Body of pancreas (tissue), 4 donors: ENCODE data around the gene GALNTL6. TPM values are rescaled to one million over a fixed set of nuclear protein-coding genes. Genes with fewer than 3 reads are reported as not detected.

Source experiments
- ATAC-seq: fragments of 150-250 bp; one replicate; pipeline ENCODE4 v1.9.1; 2016
- DNase-seq, 4 donors: peaks; one replicate each; pipeline ENCODE4 v3.0.0-alpha.2; 2019
- H3K27ac ChIP-seq, 4 donors: fragments of 200-600 bp; sonication (generic); 1 replicate in 3 of 4; 2 replicates in 1 of 4; pipeline versions ENCODE4 v1.5.1 to v1.6.1; 2016 to 2019; ENCODE audit warnings: mild to moderate bottlenecking in 1 of 4, mixed read lengths in 1 of 4, moderate library complexity in 1 of 4
- H3K27me3 ChIP-seq, 2 donors: fragments of 200-600 bp; sonication (generic); one replicate each; pipeline ENCODE4 v1.6.0; 2016; ENCODE audit warnings: mild to moderate bottlenecking in 1 of 2
- H3K36me3 ChIP-seq, 2 donors: fragments of 200-600 bp; sonication (generic); replicated peaks in 1 of 2; 2 replicates each; pipeline ENCODE4 v1.5.1; 2016; ENCODE audit warnings: low read depth in 2 of 2; ENCODE audit not compliant: insufficient read depth in 1 of 2
- H3K4me1 ChIP-seq: fragments of 200-600 bp; sonication (generic); one replicate; pipeline ENCODE4 v1.6.0; 2016
- H3K4me3 ChIP-seq, 2 donors: fragments of 200-600 bp; sonication (generic); 1 replicate in 1 of 2; 2 replicates in 1 of 2; pipeline ENCODE4 v1.5.1; 2016 to 2019
- H3K9me3 ChIP-seq, 3 donors: fragments of 200-600 bp; sonication (generic); 1 replicate in 2 of 3; 2 replicates in 1 of 3; pipeline ENCODE4 v1.5.1; 2016
- CTCF ChIP-seq, 7 experiments: fragments of 450-650 bp in 4 of 7; fragments of 200-600 bp in 3 of 7; sonication (generic) in 3 of 7; IDR thresholded peaks; one replicate each; pipeline ENCODE4 v1.5.1; 2016 to 2019; ENCODE audit warnings: antibody characterized with exemption in 7 of 7
- POLR2A ChIP-seq, 3 donors: fragments of 450-650 bp; IDR thresholded peaks; one replicate each; pipeline ENCODE4 v1.6.1; 2016; ENCODE audit warnings: antibody characterized with exemption in 3 of 3, mild to moderate bottlenecking in 2 of 3
- WGBS, 2 donors: methylation state at CpG; one replicate each; pipeline ENCODE4 v1.1.5; 2017; 5-methylcytosine and 5-hydroxymethylcytosine counted together
- intact Hi-C: fragments of 100-400 bp; cut with DNase I; formaldehyde crosslinking; loops from one replicate; pipeline ENCODE4 v1.15.1; 2023
- total RNA-seq, 2 donors: library from RNA; depleted of rRNA; stranded (reverse); fragments of >200 nt; gene quantifications; one replicate each; pipeline ENCODE4 v1.1.0, GENCODE V29; 2016

GALNTL6 gene
- total RNA-seq, 2 donors from 2014 or later: 0.26 TPM; not detected in 1

GRCh38 chr4:172149329-172149728, 336.1 kb downstream of the GALNTL6 start:
- H3K4me3 ChIP-seq: no peak overlapping the region
- H3K27me3 ChIP-seq: no peaks in the 10 kb centered on the region
- intact Hi-C loops: no loop called here
- TF ChIP-seq POLR2A (IDR thresholded peaks at IDR 0.05) (no peak), CTCF (IDR thresholded peaks at IDR 0.05) (no peak)
- ATAC-seq (no peak), DNase-seq (no peak)
- H3K9me3 ChIP-seq: no peaks in the 10 kb centered on the region
- H3K36me3 ChIP-seq: no peaks in the 10 kb centered on the region
- 65 to 71% methylated on average over 5 of the region's 5 CpGs for WGBS, 2 donors
- no peak overlapping the region for H3K27ac ChIP-seq
- no peaks in the 10 kb centered on the region for H3K4me1 ChIP-seq

GRCh38 chr4:172152284-172152683, 339.1 kb downstream of the GALNTL6 start:
- WGBS, 2 donors: 53 to 64% methylated on average over 3 of the region's 3 CpGs
- Histone ChIP-seq H3K36me3 (no peaks in the 10 kb centered on the region), H3K4me3 (no peak overlapping the region), H3K27me3 (no peaks in the 10 kb centered on the region), H3K27ac (no peak overlapping the region), H3K4me1 (no peaks in the 10 kb centered on the region), H3K9me3 (no peaks in the 10 kb centered on the region)
- TF ChIP-seq POLR2A (IDR thresholded peaks at IDR 0.05): no peak
- TF ChIP-seq CTCF (IDR thresholded peaks at IDR 0.05): no peak
- no peak for ATAC-seq
- no peak for DNase-seq
- intact Hi-C loops: no loop called here

- Histone ChIP-seq H3K4me3 (no peak overlapping the region), H3K27ac (no peak overlapping the region), H3K4me1 (no peaks in the 10 kb centered on the region), H3K36me3 (no peaks in the 10 kb centered on the region), H3K9me3 (no peaks in the 10 kb centered on the region), H3K27me3 (no peaks in the 10 kb centered on the region)
- no peak for TF ChIP-seq POLR2A (IDR thresholded peaks at IDR 0.05)
- TF ChIP-seq CTCF (IDR thresholded peaks at IDR 0.05): no peak
- intact Hi-C loops: no loop called here
- DNase-seq (no peak), ATAC-seq (no peak)
- 75 to 78% methylated on average over 4 of the region's 4 CpGs for WGBS, 2 donors
Observed at GRCh38 chr4:172153719-172154118, 340.5 kb downstream of the GALNTL6 start.

- no peak for ATAC-seq
- no peak overlapping the region for H3K4me3 ChIP-seq
- no peak for TF ChIP-seq POLR2A (IDR thresholded peaks at IDR 0.05)
- no peak for TF ChIP-seq CTCF (IDR thresholded peaks at IDR 0.05)
- no peaks in the 10 kb centered on the region for H3K9me3 ChIP-seq
- no peak for DNase-seq
- intact Hi-C loops: no loop called here
- 78 to 89% methylated on average over 15 of the region's 15 CpGs for WGBS, 2 donors
- no peak overlapping the region for H3K27ac ChIP-seq
- H3K27me3 ChIP-seq: no peaks in the 10 kb centered on the region
- H3K4me1 ChIP-seq: no peaks in the 10 kb centered on the region
- no peaks in the 10 kb centered on the region for H3K36me3 ChIP-seq
Observed at GRCh38 chr4:172155838-172156345, 342.7 kb downstream of the GALNTL6 start.

- ATAC-seq (no peak), DNase-seq (no peak)
- H3K9me3 ChIP-seq: no peaks in the 10 kb centered on the region
- no peak overlapping the region for H3K27ac ChIP-seq
- no peak overlapping the region for H3K4me3 ChIP-seq
- H3K36me3 ChIP-seq: no peaks in the 10 kb centered on the region
- TF ChIP-seq CTCF (IDR thresholded peaks at IDR 0.05) (no peak), POLR2A (IDR thresholded peaks at IDR 0.05) (no peak)
- H3K4me1 ChIP-seq: no peaks in the 10 kb centered on the region
- no peaks in the 10 kb centered on the region for H3K27me3 ChIP-seq
- 45 to 53% methylated on average over 2 of the region's 2 CpGs for whole genome bisulfite sequencing, 2 donors
- intact Hi-C loops: no loop called here
Observed at GRCh38 chr4:172157946-172158345, 344.7 kb downstream of the GALNTL6 start.
